GM12873 (cell line): ENCODE measurements around the gene LGALS4.

Source experiments
- CTCF ChIP-seq: IDR thresholded peaks from 2 replicates; pipeline ENCODE4 v1.5.1; 2012; ENCODE audit warnings: low read depth, mild to moderate bottlenecking, moderate library complexity, low read length, control low read depth; ENCODE audit not compliant: insufficient read depth; ENCODE audit errors: missing control alignments

Gene LGALS4

GRCh38 chr19:38819231-38819920 lies 6.6 kb upstream of the LGALS4 start:
- TF ChIP-seq CTCF: no peak

- no peak for TF ChIP-seq CTCF
Observed at GRCh38 chr19:38817081-38817480, 4.3 kb upstream of the LGALS4 start.

- no peak for TF ChIP-seq CTCF
Observed at GRCh38 chr19:38816131-38816750, 3.5 kb upstream of the LGALS4 start.

- no peak for TF ChIP-seq CTCF
Observed at GRCh38 chr19:38815059-38816001, 2.6 kb upstream of the LGALS4 start.

- TF ChIP-seq CTCF: no peak
Observed at GRCh38 chr19:38813323-38813722, 578 bp upstream of the LGALS4 start.

- TF ChIP-seq CTCF: no peak
Observed at GRCh38 chr19:38812009-38812840, 520 bp downstream of the LGALS4 start.
